ENCODE results near the gene PDF. TPM values are rescaled to one million over a fixed set of nuclear protein-coding genes. Genes with fewer than 3 reads are reported as not detected.
A peak's percentile ranks its signal among the peaks of the same experiment; 100 is the strongest.

Gene PDF
- total and polyA plus RNA-seq, 2 of the 13 experiments (the other 11 are each of a cell fraction or from before 2014, with no cell fraction given), result 12.4 to 48.8 TPM

- TF ChIP-seq PRDM4 (CRISPR knock-in tag; IDR thresholded peaks at IDR 0.05; ENCODE audit: borderline replicate concordance) (no peak; the same call in 1 of the 2 replicates), POLR2G (IDR thresholded peaks at IDR 0.05; ENCODE audit: low read depth, low read length) (peak; percentile 98), HOMEZ (CRISPR knock-in tag; IDR thresholded peaks at IDR 0.05; ENCODE audit: low read depth) (peak; percentile 65; the same call in 1 of the 2 replicates), ZNF737 (CRISPR knock-in tag; IDR thresholded peaks at IDR 0.05; ENCODE audit: borderline replicate concordance) (no peak), STAT5B (CRISPR knock-in tag; IDR thresholded peaks at IDR 0.05) (peak; percentile 27; the same call in 1 of the 2 replicates), SIN3A (IDR thresholded peaks at IDR 0.05; ENCODE audit: borderline replicate concordance, low read depth, low read length) (peak; percentile 96), POLR2AphosphoS5 (IDR thresholded peaks at IDR 0.05; ENCODE audit: low read depth, low read length) (peak; percentile 93), KDM1A (CRISPR knock-in tag; IDR thresholded peaks at IDR 0.05) (0 out of 2 replicates have a peak, but pooled peaks have one; percentile 56), POLR2A (IDR thresholded peaks at IDR 0.05; ENCODE audit: insufficient read depth in 1 of 2, low read depth in 2 of 2, low read length in 2 of 2) (peak; percentile 79 to 96), FOXJ3 (CRISPR knock-in tag; IDR thresholded peaks at IDR 0.05; ENCODE audit: borderline replicate concordance) (no peak), MIXL1 (CRISPR knock-in tag; IDR thresholded peaks at IDR 0.05) (peak; percentile 80; the same call in 1 of the 2 replicates), JUNB (CRISPR knock-in tag; IDR thresholded peaks at IDR 0.05; ENCODE audit: borderline replicate concordance) (no peak), ISL2 (CRISPR knock-in tag; IDR thresholded peaks at IDR 0.05) (peak; percentile 84), AKNA (CRISPR knock-in tag; IDR thresholded peaks at IDR 0.05; ENCODE audit: borderline replicate concordance) (no peak), ELF4 (CRISPR knock-in tag; IDR thresholded peaks at IDR 0.05; ENCODE audit: borderline replicate concordance) (peak; percentile 83), KAT2B (IDR thresholded peaks at IDR 0.05; ENCODE audit: borderline replicate concordance, low read depth, low read length) (no peak), REXO4 (CRISPR knock-in tag; IDR thresholded peaks at IDR 0.05; ENCODE audit: borderline replicate concordance) (no peak), MZF1 (CRISPR knock-in tag; IDR thresholded peaks at IDR 0.05; ENCODE audit: borderline replicate concordance) (no peak), RBM22 (optimal IDR thresholded peaks at IDR 0.05; ENCODE audit: low read length) (peak; percentile 99), PRPF4 (IDR thresholded peaks at IDR 0.05; ENCODE audit: low read depth, low read length, poor library complexity, severe bottlenecking) (no peak), CREBL2 (CRISPR knock-in tag; IDR thresholded peaks at IDR 0.05; ENCODE audit: borderline replicate concordance) (no peak; the same call in 1 of the 2 replicates)
Measured at GRCh38 chr16:69330286-69331109, at the start of gene PDF (continued).
